Left ventricle myocardium inferior (tissue), 1 donor: Measurements from ENCODE around the gene ARHGAP26. TPM values are rescaled to one million over a fixed set of nuclear protein-coding genes. Genes with fewer than 3 reads are reported as not detected.

Experiments used
- DNase-seq: peaks from one replicate; pipeline ENCODE4 v3.0.0-alpha.2; 2020
- H3K27ac ChIP-seq: fragments of 200-600 bp; replicated peaks from 2 replicates; pipeline ENCODE4 v1.8.0; 2021
- H3K27me3 ChIP-seq: fragments of 200-600 bp; 2 replicates; pipeline ENCODE4 v1.8.0; 2021; ENCODE audit warnings: low read depth
- H3K36me3 ChIP-seq: fragments of 200-600 bp; 2 replicates; pipeline ENCODE4 v1.8.0; 2021
- H3K4me1 ChIP-seq: fragments of 200-600 bp; 2 replicates; pipeline ENCODE4 v1.8.0; 2021
- H3K4me3 ChIP-seq: fragments of 200-600 bp; 2 replicates; pipeline ENCODE4 v1.8.0; 2021; ENCODE audit warnings: mild to moderate bottlenecking, moderate library complexity
- H3K9me3 ChIP-seq: fragments of 200-600 bp; replicated peaks from 2 replicates; pipeline ENCODE4 v1.8.0; 2021
- intact Hi-C: fragments of 100-400 bp; cut with micrococcal nuclease; formaldehyde crosslinking; loops from one replicate; pipeline ENCODE4 v1.11.0; 2022
- total RNA-seq: library from RNA; stranded (reverse); fragmentation: NEBNext Ultra II Directional; extraction: Animal tissue kit (Norgen Biotek cat#: 25700); gene quantifications from one replicate; pipeline ENCODE4 v1.2.1, GENCODE V29; 2021
- TF ChIP-seq, protein P1 (sequence below): fragments of 200-600 bp; IDR thresholded peaks from 2 replicates; pipeline ENCODE4 v1.8.0; 2021; ENCODE audit warnings: antibody characterized with exemption, mild to moderate bottlenecking, borderline replicate concordance
- donor health status: DM: no; HTN: yes; CAD: no; lungs with severe emphysema.

ARHGAP26 gene
- total RNA-seq, 1 donor from 2014 or later: 35.7 TPM

DNA sequence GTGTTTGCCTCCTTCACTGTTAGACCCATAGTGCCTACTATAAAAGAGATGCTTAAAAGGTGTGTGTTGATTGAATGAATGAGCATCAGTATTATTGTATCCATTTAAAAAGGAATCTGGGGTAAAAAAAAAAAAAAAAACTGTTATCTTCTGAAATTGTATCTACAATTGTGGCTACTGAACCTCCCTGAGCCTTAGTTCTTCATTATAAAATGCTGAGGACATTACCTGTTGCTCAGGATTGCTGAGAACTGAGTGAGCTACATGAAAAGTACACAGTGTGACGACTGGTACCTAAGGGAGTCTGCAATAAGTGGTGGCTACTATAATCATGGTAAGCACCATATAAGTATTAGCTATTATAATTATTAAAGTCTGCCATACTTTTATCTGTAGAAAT is 362.6 kb downstream of the ARHGAP26 start:
- Histone ChIP-seq H3K9me3 (no peaks in the 10 kb centered on the region), H3K27me3 (no peaks in the 10 kb centered on the region), H3K36me3 (peaks cover 20% of the 10 kb centered on the region), H3K27ac (peak overlapping the region; percentile 61), H3K4me3 (no peak overlapping the region), H3K4me1 (peaks cover 87% of the 10 kb centered on the region)
- DNase-seq: no peak
- TF ChIP-seq, protein P1, sequence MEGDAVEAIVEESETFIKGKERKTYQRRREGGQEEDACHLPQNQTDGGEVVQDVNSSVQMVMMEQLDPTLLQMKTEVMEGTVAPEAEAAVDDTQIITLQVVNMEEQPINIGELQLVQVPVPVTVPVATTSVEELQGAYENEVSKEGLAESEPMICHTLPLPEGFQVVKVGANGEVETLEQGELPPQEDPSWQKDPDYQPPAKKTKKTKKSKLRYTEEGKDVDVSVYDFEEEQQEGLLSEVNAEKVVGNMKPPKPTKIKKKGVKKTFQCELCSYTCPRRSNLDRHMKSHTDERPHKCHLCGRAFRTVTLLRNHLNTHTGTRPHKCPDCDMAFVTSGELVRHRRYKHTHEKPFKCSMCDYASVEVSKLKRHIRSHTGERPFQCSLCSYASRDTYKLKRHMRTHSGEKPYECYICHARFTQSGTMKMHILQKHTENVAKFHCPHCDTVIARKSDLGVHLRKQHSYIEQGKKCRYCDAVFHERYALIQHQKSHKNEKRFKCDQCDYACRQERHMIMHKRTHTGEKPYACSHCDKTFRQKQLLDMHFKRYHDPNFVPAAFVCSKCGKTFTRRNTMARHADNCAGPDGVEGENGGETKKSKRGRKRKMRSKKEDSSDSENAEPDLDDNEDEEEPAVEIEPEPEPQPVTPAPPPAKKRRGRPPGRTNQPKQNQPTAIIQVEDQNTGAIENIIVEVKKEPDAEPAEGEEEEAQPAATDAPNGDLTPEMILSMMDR: no peak
- intact Hi-C loops: no loop called here

DNA sequence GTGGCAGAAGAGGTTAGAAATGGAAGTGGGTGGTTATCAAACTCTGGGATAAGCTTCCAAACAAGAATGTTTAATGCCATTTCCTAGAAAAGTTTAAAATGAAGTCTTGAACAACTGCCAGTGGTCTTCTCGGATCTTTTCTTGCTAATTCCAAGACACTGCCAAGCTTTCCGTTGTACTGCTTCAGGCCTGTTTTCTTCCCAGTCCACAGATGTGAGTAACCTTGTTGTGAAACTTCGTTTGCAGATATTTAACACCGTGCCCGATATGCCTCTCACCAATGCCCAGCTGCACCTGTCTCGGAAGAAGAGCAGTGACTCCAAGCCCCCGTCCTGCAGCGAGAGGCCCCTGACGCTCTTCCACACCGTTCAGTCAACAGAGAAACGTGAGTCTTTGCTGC is 363.5 kb downstream of the ARHGAP26 start:
- H3K27ac ChIP-seq: peak overlapping the region; percentile 61
- H3K36me3 ChIP-seq: peaks cover 20% of the 10 kb centered on the region
- TF ChIP-seq, protein P1: no peak
- H3K27me3 ChIP-seq: no peaks in the 10 kb centered on the region
- no peaks in the 10 kb centered on the region for H3K9me3 ChIP-seq
- intact Hi-C loops: no loop called here
- no peak overlapping the region for H3K4me3 ChIP-seq
- H3K4me1 ChIP-seq: peaks cover 87% of the 10 kb centered on the region
- no peak for DNase-seq

DNA sequence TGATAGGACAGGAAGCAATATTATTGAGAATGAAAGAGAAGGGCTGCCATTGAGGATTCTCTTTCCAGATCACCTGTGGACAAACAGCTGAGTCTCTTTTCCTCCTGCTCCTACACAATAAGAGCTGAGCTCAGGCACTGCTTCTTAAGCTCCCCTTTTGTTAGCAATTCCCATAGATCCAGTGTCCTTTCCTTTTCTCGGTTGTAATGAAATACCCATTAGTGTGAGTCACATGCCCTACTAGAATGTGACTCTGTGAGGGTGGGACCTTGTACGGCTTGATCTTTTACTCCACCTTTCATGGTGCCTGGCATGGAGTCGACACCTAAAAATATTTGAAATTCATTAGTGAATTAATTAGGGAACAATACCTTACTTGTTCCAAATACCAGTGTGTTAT is 364.1 kb downstream of the ARHGAP26 start:
- H3K9me3 ChIP-seq: no peaks in the 10 kb centered on the region
- intact Hi-C loops: no loop called here
- peak overlapping the region; percentile 61 for H3K27ac ChIP-seq
- TF ChIP-seq, protein P1: no peak
- H3K4me1 ChIP-seq: peaks cover 87% of the 10 kb centered on the region
- peaks cover 20% of the 10 kb centered on the region for H3K36me3 ChIP-seq
- no peak for DNase-seq
- H3K27me3 ChIP-seq: no peaks in the 10 kb centered on the region
- H3K4me3 ChIP-seq: no peak overlapping the region

DNA sequence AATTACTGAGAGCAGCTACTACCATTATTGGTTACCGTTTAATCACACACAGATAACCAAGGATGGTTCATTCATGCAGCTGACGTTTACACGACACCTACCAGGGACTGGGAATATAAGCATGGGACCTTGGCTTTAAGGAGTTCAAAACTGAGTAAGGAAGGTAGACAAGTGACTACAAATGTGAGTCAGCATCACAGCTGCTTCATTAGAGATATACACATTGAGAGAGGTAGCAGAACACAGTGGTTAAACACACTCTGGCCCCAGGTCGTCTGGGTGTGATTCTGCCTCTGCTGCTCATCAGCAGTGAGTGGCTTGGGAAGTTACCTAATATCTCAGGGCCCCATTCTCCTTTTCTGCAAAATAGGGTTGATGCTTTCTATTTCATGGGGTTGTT is 364.7 kb downstream of the ARHGAP26 start:
- no peaks in the 10 kb centered on the region for H3K27me3 ChIP-seq
- H3K4me1 ChIP-seq: peaks cover 87% of the 10 kb centered on the region
- H3K9me3 ChIP-seq: no peaks in the 10 kb centered on the region
- no peak for DNase-seq
- H3K36me3 ChIP-seq: peaks cover 20% of the 10 kb centered on the region
- peak overlapping the region; percentile 61 for H3K27ac ChIP-seq
- no peak overlapping the region for H3K4me3 ChIP-seq
- intact Hi-C loops: no loop called here
- TF ChIP-seq, protein P1: no peak

DNA sequence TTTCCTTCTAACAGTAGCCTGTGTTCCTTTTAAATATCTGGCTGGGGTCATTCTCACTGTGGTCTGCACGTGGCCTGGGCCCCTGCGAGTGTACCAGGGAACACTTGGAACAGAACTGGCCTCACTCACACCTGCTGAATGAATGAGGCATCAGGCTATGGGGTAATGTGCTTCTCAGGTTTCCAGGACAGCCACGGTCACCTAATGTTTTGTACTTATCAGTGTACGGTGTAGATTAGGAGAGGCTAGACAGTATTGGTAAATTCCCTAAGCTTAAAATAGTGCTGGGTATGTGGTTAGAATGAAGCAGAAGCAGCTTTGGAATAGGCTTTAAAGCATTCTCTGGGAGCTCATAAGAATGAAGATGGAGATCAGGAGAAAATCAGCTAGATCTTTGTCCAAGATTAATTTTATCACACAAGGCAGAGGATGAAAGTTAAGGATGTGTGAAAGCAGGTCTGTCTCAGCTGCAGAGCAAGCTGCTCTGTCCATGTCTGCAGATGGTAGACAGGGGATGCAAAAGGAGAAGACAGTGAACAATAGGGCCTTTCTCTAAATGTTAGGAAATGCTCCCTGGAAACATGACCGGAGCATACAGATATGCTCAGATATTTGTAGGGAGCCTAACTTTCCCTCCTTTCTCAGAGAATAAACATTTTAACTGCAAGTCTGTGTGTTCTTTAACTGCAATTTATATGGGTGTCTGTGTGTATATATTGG is 365.8 kb downstream of the ARHGAP26 start:
- Histone ChIP-seq H3K4me3 (no peak overlapping the region), H3K36me3 (peaks cover 20% of the 10 kb centered on the region), H3K27ac (peak overlapping the region; percentile 61), H3K4me1 (peaks cover 87% of the 10 kb centered on the region), H3K9me3 (no peaks in the 10 kb centered on the region), H3K27me3 (no peaks in the 10 kb centered on the region)
- intact Hi-C loops: no loop called here
- DNase-seq: peak; percentile 44
- TF ChIP-seq, protein P1: no peak
